SH-SY5Y (cell line): Measurements from ENCODE around the gene OR52E6.

ENCODE experiments used
- GATA2 ChIP-seq: IDR thresholded peaks from 2 replicates; pipeline ENCODE4 v1.6.1; 2011; ENCODE audit warnings: mild to moderate bottlenecking, low read depth, low read length
- GATA3 ChIP-seq: IDR thresholded peaks from 2 replicates; pipeline ENCODE4 v1.6.1; 2011; ENCODE audit warnings: low read depth, mild to moderate bottlenecking, low read length, moderate library complexity

DNA sequence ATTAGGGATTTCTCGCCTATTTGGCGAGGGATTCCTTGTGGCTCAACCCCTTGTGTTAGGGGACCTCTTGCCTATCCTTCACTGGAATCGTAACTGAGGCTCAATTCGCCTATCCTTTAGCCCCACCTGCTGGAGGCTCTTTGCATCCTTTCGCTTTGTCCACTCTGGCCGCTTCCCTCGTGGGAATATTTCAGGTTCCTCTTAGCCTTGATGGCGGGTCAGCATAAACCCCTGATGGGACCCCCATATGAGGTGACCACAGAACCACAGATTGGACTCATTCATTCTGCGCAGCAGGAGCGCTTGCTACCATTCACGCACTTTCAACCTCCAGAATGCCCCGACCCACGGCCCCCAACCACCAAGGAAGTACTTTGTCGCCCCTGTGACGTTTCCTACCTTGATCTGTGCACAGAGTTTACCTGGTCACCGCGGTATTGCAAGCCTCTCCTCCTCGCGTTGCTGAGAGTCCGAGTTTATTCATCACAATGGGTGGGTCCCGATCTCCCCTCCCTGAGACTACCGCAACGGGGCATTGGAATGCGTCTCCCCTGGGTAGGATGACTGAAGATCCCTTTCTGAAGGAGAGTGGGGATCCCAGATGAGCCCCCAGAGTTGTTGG is 33.1 kb downstream of the OR52E6 start, which contains the start of gene OR52N2:
- no peak for TF ChIP-seq GATA2
- TF ChIP-seq GATA3: no peak
